ENCODE results near the gene TM9SF4. TPM values are rescaled to one million over a fixed set of nuclear protein-coding genes. Genes with fewer than 3 reads are reported as not detected.
"Not testable (repeated sequence)": the region's sequence is repeated elsewhere in the genome, so short reads cannot be mapped to it uniquely, and the experiment has no call there.

Gene TM9SF4
- polyA plus RNA-seq, 6 donors from 2014 or later, result 28.4 to 44.0 (median 31.6) TPM

DNA sequence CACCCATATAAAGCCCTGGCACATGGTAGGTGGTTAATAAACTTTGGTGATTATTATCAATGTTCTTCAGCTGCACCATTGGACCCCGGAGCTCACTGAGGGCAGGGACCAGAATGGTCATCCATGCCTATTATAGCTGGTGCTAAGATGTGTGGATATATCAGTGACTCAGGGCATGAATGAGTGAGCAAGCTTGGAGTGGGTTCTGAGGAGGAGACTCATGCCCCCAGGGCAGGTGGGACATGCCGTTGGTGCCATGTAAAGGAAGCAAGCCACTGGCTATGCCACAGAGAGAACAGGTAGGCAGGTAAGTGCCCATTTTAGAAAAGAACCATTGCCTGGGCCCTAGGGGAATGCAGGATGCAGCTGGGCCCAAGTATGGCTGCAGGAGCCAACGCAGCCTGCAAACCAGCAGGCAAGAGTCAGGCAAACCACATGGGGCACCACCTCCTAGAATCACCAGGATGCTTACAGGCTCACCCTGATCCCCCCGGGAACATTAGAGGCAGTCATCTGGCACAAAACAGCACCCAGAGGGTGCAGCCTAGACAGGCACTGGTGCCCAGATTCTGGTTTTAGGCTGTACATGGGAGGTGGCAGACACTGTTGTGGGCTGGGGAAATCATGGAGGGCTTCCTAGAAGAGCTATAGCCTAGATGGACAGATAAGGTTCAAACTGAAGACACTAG is 74.6 kb downstream of the TM9SF4 start:
- H3K27ac Mint-ChIP-seq, result peak overlapping the region in 1 of 6 donors; percentile 51
- peaks cover 0 to 12% (median 12%) of the 10 kb centered on the region in 3 donors for H3K27me3 Mint-ChIP-seq
- peaks cover 6 to 7% (median 6%) of the 10 kb centered on the region in 3 donors for H3K4me1 Mint-ChIP-seq
- H3K4me3 Mint-ChIP-seq, result no peak overlapping the region
- DNase-seq, result no peak
- H3K36me3 Mint-ChIP-seq, result no peaks in the 10 kb centered on the region
- H3K9me3 Mint-ChIP-seq, result peaks cover 0 to 2% (median 0%) of the 10 kb centered on the region in 7 donors
- ATAC-seq (ENCODE audit: low read depth in 2 of 2), result no peak

DNA sequence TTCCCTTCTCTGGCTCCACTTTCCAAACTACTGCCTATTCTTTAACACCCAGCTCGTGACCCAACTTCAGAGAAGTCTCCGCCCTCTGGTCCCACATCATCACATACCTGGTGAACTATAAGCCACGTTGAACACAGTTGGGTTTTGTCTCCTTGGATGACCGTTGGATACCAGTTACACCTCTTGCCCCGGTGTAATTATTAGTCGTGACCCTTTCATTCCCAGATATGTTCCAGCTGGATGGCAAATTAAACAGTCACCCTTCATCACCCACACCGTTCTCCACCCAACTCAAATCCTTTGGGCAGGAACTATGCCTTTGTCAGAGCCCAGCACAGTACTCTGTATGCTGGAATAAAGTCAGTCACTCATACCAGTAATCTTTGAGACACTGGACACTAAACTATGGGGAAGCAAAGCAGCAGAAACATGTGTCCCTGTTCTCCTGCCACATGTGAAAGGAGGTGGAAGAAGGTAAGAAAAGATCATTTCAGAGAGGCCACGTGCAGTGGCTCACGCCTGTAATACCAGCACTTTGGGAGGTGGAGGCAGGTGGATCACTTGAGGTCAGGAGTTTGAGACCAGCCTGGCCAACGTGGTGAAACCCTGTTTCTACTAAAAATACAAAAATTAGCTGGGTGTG is 75.6 kb downstream of the TM9SF4 start:
- Mint-ChIP-seq H3K4me1 (peaks cover 11 to 14% (median 14%) of the 10 kb centered on the region in 3 donors), H3K27ac (peak overlapping the region in 2 of 6 donors; percentile 12 to 40), H3K4me3 (peak overlapping the region in 1 of 8 donors; percentile 18), H3K27me3 (peaks cover 0 to 13% (median 12%) of the 10 kb centered on the region in 3 donors), H3K36me3 (no peaks in the 10 kb centered on the region), H3K9me3 (peaks cover 0 to 2% (median 0%) of the 10 kb centered on the region in 7 donors)
- no peak for ATAC-seq (ENCODE audit: low read depth in 2 of 2)
- no peak for DNase-seq

DNA sequence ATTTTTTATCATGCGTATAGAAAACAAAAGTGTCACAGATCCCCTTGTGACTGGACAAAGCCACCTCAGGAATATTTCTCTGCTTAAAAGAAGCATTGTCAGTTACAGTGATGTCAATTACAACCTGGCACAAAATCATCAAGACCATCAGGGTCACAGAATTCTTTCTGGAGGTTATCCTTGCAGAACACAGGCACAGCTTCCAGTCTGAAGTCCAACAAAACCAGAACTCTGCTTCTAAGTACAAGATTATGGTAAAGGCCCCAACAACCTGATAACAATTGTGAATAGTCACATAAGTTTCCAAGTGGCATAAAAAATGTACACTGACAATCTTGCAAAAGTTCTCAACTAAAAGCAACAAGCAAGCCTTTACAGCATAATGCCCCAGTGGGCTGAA is 77.0 kb downstream of the TM9SF4 start:
- no peak overlapping the region for H3K4me3 Mint-ChIP-seq
- no peaks in the 10 kb centered on the region for H3K36me3 Mint-ChIP-seq
- peaks cover 20 to 25% (median 22%) of the 10 kb centered on the region in 3 donors for H3K4me1 Mint-ChIP-seq
- DNase-seq (no peak), ATAC-seq (ENCODE audit: low read depth in 2 of 2) (no peak)
- peaks cover 0 to 13% (median 12%) of the 10 kb centered on the region in 3 donors for H3K27me3 Mint-ChIP-seq
- H3K9me3 Mint-ChIP-seq, result peaks cover 0 to 2% (median 0%) of the 10 kb centered on the region in 7 donors
- H3K27ac Mint-ChIP-seq, result no peak overlapping the region

DNA sequence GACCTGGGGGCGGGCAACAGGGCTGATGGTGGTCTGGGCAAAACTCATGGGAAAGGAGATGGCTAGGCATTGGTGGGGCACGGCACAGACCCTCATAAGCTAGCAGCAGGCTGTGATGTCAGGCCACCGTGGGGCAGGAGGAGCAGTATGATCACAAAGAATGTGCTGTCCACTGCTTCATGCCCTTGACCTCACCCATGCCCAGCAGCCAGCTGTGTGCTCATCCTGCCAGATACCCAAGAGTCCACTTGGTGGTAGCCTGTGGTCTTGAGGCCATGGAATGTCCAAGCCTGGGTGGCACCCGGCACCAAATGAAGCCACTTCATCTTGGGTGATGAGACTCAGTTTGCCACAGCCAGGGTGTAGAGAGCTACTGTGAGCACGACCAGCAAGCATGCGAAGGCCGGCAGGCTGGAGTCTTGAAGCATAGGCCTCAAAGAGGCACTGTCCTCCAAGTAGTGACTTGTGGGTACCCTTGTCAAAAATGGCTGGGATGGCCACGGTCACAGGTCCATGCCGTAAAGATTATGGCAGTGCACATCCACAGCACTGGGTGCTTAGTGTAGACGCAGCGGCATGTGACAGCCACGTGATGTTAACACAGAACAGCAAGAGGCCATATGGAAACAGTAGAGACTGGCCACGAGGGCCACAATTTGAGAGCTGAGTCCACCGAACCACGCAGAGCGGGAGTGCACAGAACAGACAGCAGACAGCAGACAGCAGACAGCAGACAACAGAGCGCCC is 79.0 kb downstream of the TM9SF4 start:
- H3K27ac Mint-ChIP-seq, result peak overlapping the region in 1 of 6 donors; percentile 44
- H3K4me1 Mint-ChIP-seq, result peaks cover 22 to 25% (median 25%) of the 10 kb centered on the region in 3 donors
- peaks cover 0 to 13% (median 12%) of the 10 kb centered on the region in 3 donors for H3K27me3 Mint-ChIP-seq
- peaks cover 0 to 2% (median 0%) of the 10 kb centered on the region in 7 donors for H3K9me3 Mint-ChIP-seq
- ATAC-seq (ENCODE audit: low read depth in 2 of 2) (no peak), DNase-seq (no peak)
- no peaks in the 10 kb centered on the region for H3K36me3 Mint-ChIP-seq
- H3K4me3 Mint-ChIP-seq, result peak overlapping the region; percentile 56 to 90 (median 76)

DNA sequence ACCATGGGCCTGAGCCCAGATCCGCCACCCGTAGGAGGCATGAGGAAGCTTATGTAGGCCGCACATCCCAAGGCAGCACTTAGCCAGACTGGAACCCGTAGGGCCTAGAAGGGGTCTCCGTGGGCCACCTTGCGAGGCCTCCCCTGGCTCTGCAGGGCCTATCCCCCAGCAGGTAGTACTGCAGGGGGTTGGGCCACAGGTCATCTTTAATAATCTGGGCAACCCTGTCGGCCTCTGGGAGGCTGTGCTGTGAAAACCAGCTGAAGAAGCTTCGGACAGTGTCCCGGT is 79.6 kb downstream of the TM9SF4 start:
- Mint-ChIP-seq H3K9me3 (peaks cover 0 to 2% (median 0%) of the 10 kb centered on the region in 7 donors), H3K36me3 (no peaks in the 10 kb centered on the region), H3K4me1 (peaks cover 21 to 25% (median 22%) of the 10 kb centered on the region in 3 donors), H3K27ac (peak overlapping the region in 1 of 6 donors; percentile 45), H3K27me3 (peaks cover 0 to 13% (median 12%) of the 10 kb centered on the region in 3 donors), H3K4me3 (peak overlapping the region in 7 of 8 donors; percentile 73 to 90 (median 83))
- no peak for DNase-seq
- ATAC-seq (ENCODE audit: low read depth in 2 of 2), result no peak

DNA sequence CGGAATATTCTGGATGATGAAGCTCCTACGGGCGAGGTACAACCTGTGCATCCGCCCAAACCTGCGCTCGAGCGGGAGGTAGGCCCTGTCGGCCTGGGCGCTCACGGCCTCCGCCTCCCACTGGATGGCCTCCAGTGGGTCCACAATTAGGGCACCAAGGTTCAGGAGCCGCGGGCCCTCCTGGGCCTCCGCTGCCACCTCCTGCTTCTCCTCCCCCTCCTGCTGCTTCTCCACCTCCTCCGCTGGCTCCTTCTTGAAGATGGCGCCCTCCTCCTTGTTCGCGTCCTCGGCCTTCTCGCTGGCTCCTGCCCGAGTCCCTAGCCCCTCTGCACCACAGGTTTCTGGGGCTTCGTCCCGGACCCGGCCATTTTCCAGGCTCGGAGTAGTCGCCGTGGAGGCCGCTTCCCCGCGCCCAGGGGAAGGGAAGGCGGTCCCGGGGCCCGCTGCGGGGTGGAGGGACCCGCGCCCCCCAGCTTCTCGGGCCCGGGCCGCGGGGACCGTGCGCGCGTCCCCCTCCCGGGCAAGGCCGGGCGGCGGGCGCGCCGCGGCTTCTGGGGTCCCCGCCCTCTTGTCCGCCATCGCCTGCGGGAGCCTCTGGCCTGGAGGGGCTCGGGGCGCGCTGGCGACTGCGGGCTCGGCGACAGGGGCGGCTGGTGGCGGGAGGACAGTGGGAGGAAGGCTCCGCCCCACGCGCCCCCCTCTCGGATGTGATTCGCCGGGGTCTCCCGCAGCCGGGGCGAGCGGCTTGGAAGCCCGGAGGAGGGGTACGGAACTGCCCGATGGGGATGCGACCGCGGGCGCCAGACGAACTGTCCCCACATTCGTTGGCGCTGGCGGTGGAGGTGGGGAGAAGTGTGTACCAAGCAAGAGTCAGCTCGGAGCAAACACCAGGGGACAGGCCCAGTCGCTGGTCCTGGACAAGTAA is 80.4 kb downstream of the TM9SF4 start:
- Mint-ChIP-seq H3K27ac (peak overlapping the region in 4 of 6 donors; percentile 45 to 82 (median 60)), H3K4me1 (peaks cover 22 to 30% (median 25%) of the 10 kb centered on the region in 3 donors)
- DNase-seq, result no peak

DNA sequence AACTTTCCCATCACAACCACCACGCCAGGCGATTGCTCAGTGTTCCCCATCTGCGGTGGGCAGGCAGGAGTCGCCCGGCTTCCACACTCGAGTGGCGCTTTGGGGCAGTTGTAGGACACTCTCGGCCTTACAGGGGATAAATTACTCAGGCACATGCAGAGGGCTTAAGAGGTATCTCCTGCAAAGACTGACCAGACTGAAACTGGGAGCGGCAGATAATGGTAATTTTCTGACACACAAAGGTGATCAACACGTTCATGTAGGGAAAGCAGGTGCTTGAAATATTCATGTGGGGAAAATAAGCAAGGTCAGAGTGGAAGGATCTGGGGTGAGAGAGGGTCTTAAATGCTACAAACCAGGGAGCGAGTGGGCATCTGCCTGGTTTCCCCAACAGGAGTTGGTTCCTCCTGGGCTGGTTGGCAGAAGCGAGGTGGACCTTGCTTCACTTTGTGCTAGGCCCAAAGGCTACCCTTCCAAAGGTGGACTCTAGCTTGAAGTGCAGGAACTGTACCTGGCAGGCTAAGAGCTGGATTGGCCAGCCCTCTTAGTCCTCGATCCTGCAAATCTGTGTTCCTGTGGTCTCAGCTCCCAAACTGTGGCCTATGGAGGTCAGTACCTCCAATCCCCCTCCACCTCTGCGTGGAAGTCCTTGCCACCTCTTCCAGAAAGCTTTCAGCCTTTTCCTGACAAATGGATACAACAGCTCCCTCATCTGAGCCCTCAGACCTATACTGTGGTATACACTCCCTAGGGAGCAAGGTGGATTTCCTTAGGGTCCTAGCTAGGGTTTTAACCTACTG is 81.3 kb downstream of the TM9SF4 start:
- H3K36me3 Mint-ChIP-seq, result peaks cover 6 to 14% of the 10 kb centered on the region in 2 donors
- peak overlapping the region in 1 of 6 donors; percentile 80 for H3K27ac Mint-ChIP-seq
- H3K27me3 Mint-ChIP-seq, result peaks cover 0 to 12% (median 7%) of the 10 kb centered on the region in 3 donors
- H3K4me3 Mint-ChIP-seq, result peak overlapping the region; percentile 57 to 86 (median 80)
- H3K4me1 Mint-ChIP-seq, result peaks cover 22 to 30% (median 25%) of the 10 kb centered on the region in 3 donors
- H3K9me3 Mint-ChIP-seq, result no peaks in the 10 kb centered on the region
- DNase-seq (no peak), ATAC-seq (ENCODE audit: low read depth in 2 of 2) (no peak)

More for the DNA sequence above, 80.4 kb downstream of the TM9SF4 start:
- Mint-ChIP-seq H3K36me3 (peaks cover 0 to 6% of the 10 kb centered on the region in 2 donors), H3K27me3 (peaks cover 0 to 13% (median 12%) of the 10 kb centered on the region in 3 donors), H3K9me3 (peaks cover 0 to 2% (median 0%) of the 10 kb centered on the region in 7 donors), H3K4me3 (peak overlapping the region; percentile 73 to 90 (median 82))
- ATAC-seq (ENCODE audit: low read depth in 2 of 2), result peak; percentile 54 to 59

DNA sequence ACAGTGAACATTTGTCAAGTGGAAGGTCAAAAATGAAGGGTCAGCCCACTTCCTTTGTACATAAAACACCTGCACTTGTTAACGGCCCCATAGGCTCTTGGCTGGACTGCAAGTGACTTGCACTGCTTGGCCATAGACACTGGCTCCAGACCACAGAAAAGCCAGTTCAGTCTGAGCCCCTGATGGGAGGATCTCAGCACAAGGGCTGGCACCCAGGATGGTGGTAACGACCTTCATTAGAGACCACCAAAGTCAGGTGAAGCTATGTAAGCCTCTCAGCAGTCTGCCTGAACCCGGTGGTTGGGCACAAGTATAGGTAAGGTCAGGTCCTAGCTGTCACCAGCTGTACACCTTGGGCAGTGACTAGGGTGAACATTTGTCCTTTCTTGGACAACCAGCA is 81.9 kb downstream of the TM9SF4 start:
- Mint-ChIP-seq H3K9me3 (no peaks in the 10 kb centered on the region), H3K27ac (no peak overlapping the region), H3K36me3 (peaks cover 6 to 20% of the 10 kb centered on the region in 2 donors), H3K27me3 (peaks cover 0 to 12% (median 7%) of the 10 kb centered on the region in 3 donors), H3K4me3 (peak overlapping the region in 7 of 8 donors; percentile 71 to 86 (median 81)), H3K4me1 (peaks cover 22 to 34% (median 25%) of the 10 kb centered on the region in 3 donors)
- DNase-seq (no peak), ATAC-seq (ENCODE audit: low read depth in 2 of 2) (no peak)

DNA sequence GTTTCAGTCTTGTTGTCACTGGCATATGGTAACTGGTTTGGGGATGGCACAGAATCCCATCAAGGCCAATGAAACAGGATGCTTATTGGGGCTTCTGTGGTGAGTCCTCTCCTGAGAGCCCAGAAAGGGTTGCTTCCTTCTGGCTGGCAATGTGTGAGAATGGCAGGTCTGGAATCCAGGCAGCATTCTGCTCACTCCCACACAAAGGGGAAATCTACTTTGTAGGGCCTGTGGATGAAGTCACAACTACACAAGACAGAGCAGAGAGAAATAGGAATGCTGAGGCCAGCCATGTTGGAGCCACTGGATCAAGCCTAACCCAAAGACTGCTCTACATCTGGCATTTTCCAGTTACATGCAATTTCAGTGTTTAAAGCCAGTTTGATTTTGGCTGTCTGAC is 82.4 kb downstream of the TM9SF4 start:
- H3K27ac Mint-ChIP-seq, result peak overlapping the region in 3 of 6 donors; percentile 39 to 75 (median 62)
- peak overlapping the region in 1 of 8 donors; percentile 71 for H3K4me3 Mint-ChIP-seq
- peaks cover 0 to 12% (median 7%) of the 10 kb centered on the region in 3 donors for H3K27me3 Mint-ChIP-seq
- DNase-seq (no peak), ATAC-seq (ENCODE audit: low read depth in 2 of 2) (no peak)
- peaks cover 6 to 20% of the 10 kb centered on the region in 2 donors for H3K36me3 Mint-ChIP-seq
- H3K4me1 Mint-ChIP-seq, result peaks cover 22 to 34% (median 25%) of the 10 kb centered on the region in 3 donors
- H3K9me3 Mint-ChIP-seq, result no peaks in the 10 kb centered on the region

DNA sequence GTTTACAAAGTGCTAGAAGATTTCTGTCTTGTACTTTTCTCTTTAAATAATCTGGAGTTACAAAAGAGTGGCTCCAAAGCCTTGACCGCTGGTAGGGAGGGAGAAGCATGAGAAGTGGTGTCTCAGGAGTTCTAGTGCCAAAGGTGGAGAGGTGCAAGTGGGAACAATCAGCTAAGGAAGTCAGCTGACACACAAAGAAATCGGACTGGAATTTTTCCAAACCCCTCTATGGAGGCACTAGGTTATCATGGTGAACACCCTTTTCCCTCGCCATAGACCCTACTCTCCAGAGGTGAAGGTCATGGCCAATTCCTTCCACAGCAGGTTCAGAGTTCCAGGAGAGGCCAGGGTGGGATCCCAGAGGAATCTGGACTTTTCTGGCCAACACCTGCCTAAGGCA is 83.2 kb downstream of the TM9SF4 start:
- Mint-ChIP-seq H3K27me3 (peaks cover 0 to 12% (median 7%) of the 10 kb centered on the region in 3 donors), H3K36me3 (peaks cover 11 to 26% of the 10 kb centered on the region in 2 donors), H3K9me3 (no peaks in the 10 kb centered on the region), H3K4me1 (peaks cover 22 to 34% (median 25%) of the 10 kb centered on the region in 3 donors), H3K4me3 (peak overlapping the region in 1 of 8 donors; percentile 71), H3K27ac (peak overlapping the region in 1 of 6 donors; percentile 67)
- DNase-seq, result no peak
- ATAC-seq (ENCODE audit: low read depth in 2 of 2), result no peak

DNA sequence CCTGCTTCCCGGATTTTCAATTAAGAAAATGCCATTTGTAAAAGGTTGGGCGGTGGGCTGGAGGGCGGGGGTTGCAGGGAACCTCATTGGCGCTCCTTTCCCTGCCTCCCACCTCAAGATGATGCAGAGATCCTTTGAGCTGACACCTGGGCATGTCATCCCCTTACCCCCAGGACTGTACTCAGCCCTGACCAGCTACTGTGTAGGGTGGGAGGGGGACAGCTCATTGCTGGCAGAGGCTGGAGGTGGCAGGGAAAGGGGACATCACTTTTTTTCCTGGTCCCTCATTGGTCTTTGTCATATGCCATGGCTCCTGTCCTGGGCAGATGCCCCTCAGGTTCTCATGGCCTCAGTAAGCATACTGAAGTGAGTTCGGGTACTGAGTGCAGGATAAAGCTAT is 83.8 kb downstream of the TM9SF4 start:
- not testable (repeated sequence) for H3K9me3 Mint-ChIP-seq; DNase-seq; ATAC-seq (ENCODE audit: low read depth in 2 of 2); H3K4me3 Mint-ChIP-seq; H3K27me3 Mint-ChIP-seq
- peaks cover 15 to 30% of the 10 kb centered on the region in 2 donors for H3K36me3 Mint-ChIP-seq
- peak overlapping the region in 1 of 6 donors; percentile 29 for H3K27ac Mint-ChIP-seq
- peaks cover 22 to 34% (median 25%) of the 10 kb centered on the region in 3 donors for H3K4me1 Mint-ChIP-seq

DNA sequence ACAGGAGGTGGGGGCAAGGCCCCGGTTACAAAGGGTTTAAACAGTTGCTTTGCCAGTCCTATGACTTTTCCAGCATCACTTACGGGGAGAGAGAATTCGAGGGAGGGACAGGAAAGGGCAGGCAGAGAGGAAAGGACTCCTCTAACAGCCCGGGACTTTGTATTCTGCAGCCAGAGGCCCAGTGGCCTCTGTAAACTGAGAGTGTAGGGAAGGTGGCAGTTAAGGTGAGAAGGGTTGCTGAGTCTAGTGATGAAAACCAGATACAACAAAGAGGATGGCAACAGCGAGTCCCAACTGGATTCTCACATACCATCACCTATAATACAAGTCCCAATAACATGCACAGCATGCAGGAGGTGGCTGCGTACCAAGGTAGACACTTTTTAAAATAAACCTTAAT is 84.5 kb downstream of the TM9SF4 start:
- Mint-ChIP-seq H3K27me3 (peaks cover 0 to 2% (median 0%) of the 10 kb centered on the region in 3 donors), H3K27ac (no peak overlapping the region), H3K36me3 (peaks cover 15 to 30% of the 10 kb centered on the region in 2 donors), H3K9me3 (no peaks in the 10 kb centered on the region), H3K4me3 (no peak overlapping the region), H3K4me1 (peaks cover 18 to 30% (median 21%) of the 10 kb centered on the region in 3 donors)
- ATAC-seq (ENCODE audit: low read depth in 2 of 2), result no peak
- DNase-seq, result no peak
